HG02642 (cell line): Measurements from ENCODE around the gene MRPL19.
"Not testable (repeated sequence)": the region's sequence is repeated elsewhere in the genome, so short reads cannot be mapped to it uniquely, and the experiment has no call there.

Experiments used
- ATAC-seq: cut with Tn5 transposase; IDR thresholded peaks from one replicate; pipeline ENCODE4 v1.9.1; 2021; ENCODE audit warnings: mild to moderate bottlenecking; ENCODE audit not compliant: unreplicated experiment, poor library complexity

MRPL19 gene

DNA sequence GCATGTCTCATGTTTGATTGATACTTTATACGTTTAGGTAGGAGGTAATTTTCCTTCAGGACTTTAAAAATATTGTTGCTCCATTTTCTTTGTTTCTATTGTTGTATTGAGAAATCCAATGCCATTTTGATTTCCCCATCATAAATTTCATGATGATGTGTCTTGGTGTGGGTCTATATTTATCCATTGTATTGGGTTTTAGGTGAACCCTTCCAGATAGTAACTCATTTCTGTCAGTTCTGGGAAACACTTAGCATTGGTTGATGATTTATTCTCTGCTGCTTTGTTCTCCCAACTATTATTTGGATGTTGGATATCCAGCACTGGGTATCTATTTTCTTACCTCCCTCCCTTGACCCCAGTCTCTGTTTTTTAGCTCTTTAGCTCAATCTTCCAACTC, 10.0 kb downstream of the MRPL19 start:
- ATAC-seq: no peak

DNA sequence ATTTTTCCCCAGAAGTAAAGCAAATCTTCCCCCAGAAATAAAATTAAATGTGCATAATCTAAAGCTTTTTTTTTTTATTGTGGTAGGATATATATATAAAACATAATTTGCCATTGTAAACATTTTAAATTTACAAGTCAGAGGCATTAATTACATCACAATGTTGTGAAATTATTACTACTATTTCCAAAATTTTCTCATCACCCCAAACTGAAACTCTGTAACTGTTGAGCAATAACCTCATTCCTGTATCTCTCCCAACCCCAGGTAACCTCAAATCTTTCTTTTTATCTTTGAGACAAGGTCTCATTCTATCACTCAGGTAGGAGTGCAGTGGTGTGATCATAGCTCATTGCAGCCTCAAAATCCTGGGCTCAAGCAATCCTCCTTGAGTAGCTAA, 11.2 kb downstream of the MRPL19 start:
- no peak for ATAC-seq

DNA sequence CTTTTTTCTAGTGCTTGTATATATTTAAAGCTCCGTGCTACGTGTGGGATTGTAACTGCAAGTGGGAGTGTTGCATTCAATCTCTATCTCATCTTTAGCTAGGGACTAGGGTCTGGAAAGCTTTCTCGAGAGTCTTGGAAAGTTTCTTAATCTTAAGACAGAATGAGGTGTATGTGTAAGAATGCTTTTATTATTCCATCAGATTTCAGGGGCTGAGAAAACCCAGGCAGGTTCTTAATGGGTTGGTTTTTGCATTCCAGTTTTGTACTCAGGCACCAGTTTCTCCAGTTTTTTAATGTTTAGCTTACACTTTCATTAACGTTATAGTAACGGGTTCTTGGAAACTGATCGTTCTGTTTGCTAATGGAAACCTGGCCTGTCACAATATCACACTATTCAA, 20.3 kb downstream of the MRPL19 start:
- ATAC-seq: no peak

DNA sequence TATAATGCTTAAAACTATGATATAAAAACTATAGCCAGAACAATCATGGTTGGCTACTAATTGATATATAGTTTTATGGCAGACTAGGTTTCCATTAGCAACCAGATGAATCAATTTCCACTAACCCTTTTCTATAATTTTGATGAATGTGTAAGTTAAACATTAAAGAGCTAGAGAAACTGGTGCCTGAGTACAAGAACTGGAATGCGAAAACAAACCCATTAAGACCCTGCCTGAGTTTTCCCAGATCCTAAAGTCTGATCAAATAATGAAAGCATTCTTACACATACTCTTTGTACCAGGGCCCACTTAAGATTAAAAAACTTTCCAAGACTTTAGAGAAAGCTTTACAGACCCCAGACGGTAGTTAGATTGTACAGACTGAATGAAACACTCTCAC, 21.3 kb downstream of the MRPL19 start:
- ATAC-seq: no peak

DNA sequence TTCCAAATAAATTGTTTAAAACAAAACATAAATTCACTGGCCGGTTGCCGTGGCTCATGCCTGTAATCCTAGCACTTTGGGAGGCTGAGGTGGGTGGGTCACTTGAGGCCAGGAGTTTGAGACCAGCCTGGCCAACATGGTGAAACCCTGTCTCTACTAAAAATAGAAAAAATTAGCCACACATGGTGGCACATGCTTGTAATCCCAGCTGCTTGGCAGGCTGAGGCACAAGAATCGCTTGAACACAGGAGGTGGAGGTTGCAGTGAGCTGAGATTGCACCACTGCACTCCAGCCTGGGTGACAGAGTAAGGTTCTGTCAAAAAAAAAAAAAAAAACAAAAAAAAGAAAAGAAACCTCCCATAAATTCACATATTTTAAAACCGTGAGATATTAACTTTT, 28.8 kb downstream of the MRPL19 start:
- ATAC-seq: not testable (repeated sequence)

DNA sequence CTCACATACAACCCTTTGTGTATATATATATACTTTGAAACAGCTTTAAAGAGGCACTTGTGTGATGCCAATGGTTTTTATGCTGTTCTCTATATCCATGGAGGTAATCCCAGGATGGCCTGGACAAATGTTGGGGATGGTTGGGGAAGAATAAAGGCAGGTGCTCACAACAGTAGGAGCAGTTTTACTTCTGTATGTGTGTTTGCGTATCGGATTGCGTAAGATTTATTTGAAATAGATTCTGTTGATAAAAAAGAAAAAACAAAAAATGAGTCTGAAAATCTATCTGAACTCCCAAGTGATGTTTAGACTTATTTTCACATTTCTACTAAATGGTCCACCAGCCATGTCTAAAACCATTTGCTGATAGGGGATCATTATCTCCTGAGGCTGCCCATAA, 29.3 kb downstream of the MRPL19 start:
- ATAC-seq: no peak

DNA sequence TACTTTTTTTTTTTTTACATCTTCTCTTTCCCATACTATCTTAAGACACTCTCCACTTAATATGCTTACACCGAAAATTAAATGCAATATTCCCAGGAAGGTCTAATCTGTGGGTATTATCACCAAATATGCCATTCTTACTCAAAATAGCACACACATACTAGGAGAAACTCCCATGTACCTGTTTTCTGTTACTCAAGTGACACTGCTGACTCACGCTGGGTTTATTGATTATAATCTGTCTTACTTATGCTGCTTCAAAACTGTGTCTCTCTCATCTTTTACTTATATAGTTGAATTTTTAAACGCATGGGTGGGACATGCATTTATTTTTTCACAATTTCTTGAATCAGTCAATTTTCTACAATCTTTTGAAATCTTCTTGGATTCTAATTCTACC, 29.9 kb downstream of the MRPL19 start:
- no peak for ATAC-seq

DNA sequence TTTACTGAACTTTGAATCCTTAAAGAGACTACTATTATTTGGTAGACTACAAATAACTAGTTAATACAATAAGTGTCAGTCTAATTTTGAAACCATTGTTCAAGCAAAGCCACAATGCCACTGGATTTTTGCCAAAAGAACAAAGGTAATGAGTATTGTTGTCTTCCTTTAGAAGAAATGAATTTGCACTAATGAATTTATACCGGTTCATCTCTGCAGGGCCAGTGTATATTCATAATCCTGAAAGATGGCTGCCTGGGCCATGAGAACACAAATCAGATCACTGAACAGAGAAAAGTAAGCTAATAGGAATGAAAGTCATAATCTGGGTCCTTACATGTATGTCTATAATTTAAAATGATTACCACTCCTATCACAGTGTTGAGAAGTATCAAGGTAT, 33.0 kb downstream of the MRPL19 start:
- ATAC-seq: no peak

DNA sequence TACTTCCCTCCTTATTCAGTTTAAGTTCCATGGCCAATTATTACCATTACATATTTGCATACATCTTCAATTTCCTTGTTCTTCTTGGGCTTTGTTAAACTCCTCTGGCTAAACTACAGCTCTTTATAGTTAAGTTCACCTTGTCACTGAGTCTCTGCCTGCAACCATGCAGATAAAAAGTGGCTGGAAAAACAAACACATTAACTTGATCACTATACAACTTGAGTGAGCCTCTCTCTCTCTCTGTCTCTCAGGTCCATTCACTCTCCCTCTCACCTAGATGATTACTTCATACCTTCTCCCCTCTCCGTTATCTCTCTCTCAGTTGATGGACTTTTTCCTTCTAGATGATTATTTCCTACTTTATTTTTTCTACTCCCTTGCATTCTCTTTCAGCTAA, 33.8 kb downstream of the MRPL19 start:
- ATAC-seq: no peak

DNA sequence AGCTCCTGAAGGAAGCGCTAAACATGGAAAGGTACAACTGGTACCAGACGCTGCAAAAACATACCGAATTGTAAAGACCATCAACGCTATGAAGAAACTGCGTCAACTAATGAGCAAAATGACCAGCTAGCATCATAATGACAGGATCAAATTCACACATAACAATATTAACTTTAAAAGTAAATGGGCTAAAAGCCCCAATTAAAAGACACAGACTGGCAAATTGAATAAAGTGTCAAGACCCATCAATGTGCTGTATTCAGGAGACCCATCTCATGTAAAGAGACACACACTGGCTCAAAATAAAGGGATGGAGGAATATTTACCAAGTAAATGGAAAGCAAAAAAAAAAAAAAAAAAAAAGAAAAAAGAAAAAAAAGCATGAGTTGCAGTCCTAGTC, 36.8 kb downstream of the MRPL19 start:
- ATAC-seq: not testable (repeated sequence)

DNA sequence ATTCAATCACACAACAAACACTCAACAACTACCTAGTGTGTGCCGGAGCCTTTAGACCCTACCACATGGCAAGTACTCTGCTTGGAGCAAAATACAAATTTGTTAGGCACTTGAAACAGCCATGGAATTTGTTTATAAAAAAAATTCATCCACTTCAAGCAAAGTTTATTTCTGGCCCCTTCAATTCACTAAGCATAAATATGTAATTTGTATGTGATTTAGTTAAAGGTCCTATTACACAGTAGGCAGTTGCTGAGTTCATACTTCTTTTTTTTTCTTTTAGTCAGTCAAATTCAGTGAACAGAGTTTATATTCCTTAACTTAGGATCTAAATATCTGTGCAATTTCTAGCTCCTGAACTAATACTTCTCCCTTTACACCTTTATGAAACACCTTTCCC, 41.6 kb downstream of the MRPL19 start:
- ATAC-seq: no peak

DNA sequence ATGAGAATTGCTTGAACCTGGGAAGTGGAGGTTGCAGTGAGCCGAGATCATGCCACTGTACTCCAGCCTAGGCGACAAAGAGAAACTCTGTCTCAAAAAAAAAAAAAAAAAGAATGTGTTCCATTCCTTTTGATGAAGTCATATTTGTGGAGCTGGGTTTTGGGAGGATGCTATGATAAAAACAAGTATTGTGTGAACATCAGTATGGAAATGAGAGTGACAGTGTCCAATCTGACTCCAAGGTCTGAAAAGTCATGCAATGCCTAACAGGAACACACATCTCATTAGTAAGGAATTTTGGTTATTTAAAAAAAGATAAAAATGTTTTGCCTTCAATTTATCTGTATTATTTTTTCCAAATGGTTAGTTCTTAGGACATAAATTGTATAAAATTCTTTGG, 52.3 kb downstream of the MRPL19 start:
- no peak for ATAC-seq

DNA sequence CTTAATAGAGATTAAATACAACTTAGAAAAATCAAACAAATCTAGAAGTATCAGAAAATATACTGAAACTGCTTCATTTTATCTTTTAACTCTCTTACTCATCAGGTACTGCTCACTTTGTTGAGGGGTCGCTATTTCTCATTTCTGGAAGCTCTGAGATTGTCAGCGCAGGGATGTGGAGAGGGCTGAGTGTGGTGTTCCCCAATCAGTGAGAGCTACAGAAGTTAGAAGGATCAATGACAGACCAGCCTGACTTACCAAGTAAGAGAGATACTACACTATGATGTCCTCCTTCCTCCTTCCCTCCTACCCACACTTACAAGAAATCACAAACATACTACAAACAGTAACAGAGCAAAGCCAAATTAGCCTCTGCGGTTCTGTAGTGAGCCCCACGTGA, 56.0 kb downstream of the MRPL19 start:
- ATAC-seq: no peak

DNA sequence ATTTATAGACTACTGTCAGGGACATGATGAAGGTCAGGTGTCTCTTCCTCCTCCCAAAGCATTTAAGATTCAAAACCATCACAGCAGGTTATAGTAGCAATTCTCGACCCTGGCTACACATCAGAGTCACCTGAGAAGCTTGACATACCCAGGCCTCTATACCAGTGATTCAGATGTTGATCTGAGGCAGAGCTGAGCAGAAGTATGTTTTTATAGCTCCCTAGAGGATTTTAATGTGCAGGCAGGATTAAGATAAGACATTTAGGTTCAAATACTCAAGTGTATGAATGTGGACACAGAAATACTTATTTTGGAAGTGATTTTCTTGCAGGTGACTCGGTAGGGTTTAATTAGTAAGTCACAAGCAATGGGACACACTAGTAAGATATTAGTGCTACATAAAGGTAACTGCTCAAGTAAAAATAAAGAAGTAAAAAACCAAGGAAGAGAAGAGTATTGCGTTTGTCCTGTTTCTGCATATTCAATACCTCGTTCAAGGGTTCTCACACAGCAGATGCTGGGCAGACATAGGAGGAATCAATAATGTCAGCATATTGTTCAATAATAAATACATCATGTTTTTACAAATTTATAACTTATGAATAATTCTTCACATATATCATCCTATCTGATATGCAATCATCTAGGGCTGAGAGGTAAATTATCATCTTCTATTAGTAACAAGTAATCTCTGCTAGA, 57.2 kb downstream of the MRPL19 start:
- no peak for ATAC-seq

DNA sequence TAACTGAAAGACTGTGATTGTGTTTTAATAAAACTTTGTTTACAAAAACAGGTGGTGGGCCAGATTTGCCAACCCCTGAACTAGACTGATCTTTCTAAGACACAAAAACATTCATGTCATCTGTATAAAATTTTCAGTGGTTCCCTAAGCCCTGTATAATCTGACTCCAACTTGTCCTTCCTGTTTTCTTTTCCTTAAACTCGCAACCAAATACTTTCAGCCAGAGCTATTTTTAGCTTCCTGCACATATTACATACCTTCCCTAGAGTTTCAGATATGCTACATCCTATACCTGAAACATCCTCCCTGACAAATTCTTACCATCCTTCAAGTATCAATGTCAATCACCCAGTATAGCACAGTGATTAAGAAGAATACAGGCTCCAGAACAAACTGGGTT, 59.3 kb downstream of the MRPL19 start:
- ATAC-seq: no peak

DNA sequence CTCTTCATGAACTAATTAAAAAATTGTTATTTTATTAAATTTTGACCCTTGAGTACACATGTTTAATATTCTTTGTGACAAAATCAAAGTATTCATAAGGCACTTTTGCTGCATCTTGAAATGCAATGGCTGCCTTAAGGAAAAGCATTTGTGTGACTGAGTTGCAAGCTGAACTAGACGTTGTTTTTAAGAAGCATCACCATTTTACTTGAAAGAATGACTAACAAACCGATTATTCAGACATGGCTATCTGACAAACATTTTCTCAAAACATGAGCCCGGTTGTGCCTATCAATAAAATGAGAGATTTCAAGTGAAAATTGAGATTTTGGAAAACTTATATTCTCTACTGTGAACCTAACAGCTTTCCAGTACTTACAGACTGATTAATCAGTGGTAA, 61.3 kb downstream of the MRPL19 start:
- no peak for ATAC-seq

DNA sequence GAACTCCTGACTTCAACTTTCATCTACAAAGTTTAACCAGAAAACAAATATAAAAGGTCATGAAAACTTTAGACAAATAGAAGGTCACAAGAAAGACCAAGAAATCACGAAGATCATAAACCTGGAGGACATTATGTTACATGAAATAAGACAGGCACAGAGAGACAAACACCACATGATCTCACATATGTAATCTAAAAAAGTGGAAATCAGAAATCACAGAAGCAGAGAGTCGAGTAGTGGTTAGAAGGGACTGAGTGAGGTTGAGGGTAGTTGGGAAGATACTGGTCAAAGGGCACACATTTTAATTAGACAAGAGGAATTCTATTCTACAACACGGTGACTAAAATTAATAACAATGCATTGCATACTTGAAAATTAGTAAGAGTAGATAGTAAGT, 62.7 kb downstream of the MRPL19 start:
- no peak for ATAC-seq

DNA sequence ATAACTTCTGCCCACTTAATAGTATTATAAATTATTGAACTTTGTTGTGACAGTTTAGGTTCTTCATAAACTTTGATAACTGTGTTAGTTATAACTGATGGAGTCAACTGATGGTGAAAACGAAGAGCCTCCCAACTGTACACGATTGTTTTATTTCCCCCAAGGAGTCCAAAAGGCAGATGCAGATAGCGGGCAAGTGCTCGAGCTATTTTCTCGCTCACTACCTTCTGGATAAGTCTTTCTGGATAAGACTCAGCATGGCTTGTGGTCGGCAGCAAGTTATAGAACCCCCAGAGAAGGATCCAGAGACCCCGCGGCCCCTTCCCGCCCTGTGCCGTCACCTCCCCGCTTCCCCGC, 63.6 kb downstream of the MRPL19 start:
- ATAC-seq: peak; percentile 37

DNA sequence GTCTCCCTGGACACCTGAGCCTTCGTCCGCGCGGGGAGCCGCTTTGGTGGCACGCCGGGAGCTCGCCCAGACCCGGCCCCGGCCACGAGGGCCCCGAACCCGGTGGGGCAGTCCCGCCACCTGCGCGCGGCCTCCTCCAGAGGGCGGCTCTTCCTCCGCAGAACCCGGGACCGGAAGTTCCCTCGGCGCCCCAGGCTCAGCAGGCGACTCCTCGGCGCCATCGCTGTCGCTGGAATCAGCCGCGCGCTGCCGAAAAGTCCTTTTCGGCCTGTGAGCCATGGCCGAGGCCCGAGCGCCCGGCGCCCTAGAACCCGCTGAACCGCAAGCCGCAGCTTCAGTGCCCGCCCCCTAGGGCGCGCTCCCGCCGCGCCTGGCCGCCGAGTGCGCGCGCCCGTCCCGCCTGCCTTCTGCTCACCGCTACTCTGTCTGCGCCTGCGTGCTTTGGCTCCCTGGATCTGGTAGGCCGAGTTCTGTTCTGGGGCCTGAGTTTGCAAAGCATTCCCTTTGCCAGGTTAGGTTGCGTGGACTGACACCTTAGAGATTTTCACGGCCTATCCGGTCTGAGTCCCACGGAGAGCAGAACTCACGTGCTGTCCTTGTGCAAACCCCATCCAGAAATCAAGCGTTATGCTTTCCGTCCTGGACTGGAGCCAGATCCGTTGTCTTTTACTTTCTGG, 64.1 kb downstream of the MRPL19 start, which contains the start of gene GCFC2:
Gene GCFC2, minus strand, starts transcription at position 339 of the 677 bp plus-strand sequence. Its CDS starts 60 bp downstream, at position 279.
- peak; percentile 97 for ATAC-seq

DNA sequence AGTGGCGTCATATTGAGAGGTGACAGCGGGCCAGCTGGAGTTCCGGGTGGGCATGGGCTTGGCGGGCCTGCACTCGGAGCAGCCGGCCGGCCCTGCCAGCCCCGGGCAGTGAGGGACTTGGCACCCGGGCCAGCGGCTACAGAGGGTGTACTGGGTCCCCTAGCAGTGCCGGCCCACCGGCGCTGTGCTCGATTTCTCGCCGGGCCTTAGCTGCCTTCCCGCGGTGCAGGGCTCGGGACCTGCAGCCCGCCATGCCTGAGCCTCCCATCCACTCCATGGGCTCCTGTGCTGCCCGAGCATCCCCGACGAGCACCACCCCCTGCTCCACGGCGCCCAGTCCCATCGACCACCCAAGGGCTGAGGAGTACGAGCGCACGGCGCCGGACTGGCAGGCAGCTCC, 65.0 kb downstream of the MRPL19 start:
- ATAC-seq: not testable (repeated sequence)

DNA sequence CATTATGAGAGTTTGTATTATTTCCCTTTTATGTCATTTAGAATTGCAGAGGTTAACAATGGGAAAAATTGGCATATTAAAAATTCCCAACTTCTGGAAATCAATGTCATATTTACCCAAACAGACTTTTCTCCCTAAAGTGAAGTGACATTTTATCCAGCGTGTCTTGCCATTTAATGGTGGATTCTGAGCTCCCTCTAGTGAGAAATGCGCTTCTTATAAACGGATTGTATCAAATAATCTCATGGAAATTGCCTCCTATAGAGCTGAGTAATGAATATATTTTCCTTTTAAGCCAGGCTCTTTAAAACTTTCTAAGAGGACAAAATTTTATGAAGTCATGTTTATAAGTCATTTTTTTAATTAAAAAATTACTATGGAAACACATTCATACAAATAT, 69.8 kb downstream of the MRPL19 start:
- ATAC-seq: no peak

DNA sequence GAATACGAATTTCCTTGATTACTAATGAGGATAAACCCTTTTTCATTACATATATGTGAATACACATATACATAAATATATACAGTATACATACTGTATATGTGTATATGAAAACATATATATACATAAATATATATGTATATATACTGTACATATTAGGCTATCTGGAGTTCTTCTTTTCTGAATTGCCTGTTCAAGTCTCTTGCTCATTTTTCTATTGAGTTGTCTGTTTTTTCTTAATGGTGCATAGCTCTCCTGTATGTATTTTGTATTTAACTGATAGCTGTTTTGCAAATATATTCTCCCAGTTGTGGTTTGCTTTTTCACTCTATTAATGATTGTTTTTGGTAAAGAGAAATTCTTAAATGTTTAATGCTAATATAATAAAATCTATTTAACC, 73.0 kb downstream of the MRPL19 start:
- no peak for ATAC-seq
